Endometrium (tissue), 2 donors: ENCODE data around the gene CTSD.
"Not testable (repeated sequence)": the region's sequence is repeated elsewhere in the genome, so short reads cannot be mapped to it uniquely, and the experiment has no call there.

Experiments used
- FAIRE-seq: peaks from 2 replicates; lab custom pipeline; 2012; peaks lifted over from hg19 to GRCh38; lab: Jason Lieb, UNC
- donor health status: control.
- donor health status: control.

CTSD gene

DNA sequence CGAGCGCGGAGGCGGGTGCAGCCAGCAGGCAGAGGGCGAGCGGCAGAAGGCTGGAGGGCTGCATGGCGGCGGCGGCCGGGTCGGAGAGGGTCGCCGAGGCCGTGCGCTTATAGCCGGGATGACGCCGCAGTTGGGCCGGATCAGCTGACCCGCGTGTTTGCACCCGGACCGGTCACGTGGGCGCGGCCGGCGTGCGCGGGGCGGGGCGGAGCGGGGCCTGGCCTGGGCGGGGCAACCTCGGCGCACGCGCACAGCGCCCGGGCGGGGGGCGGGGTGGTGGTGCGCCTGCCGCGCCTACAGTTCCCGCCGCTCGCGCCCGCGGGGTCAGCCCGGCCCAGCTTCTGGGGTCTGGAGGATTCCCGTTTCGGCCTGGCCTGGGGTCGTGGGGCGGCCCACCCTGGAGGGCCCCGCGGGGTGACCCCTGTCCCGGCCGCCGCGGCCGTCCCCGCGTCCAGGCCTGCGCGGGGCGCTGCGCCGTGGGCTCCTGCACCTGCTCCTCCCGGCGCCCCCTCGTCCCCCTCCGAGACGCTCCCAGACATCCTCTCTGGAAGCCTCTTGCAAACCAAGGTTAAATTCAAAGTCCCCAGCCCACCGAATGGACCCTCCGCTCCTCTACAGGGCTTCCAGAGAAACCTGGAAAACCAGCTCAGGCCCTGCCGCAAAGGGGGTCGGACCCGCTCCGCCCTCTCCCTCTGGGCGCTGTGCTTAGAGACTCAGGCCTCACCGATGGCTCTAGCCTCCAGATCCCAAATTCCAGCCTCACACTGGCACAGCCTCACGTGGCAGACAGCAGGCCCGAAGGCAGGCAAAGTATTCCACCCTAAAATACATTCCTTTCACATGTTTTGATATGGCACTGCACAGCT, at the start of gene CTSD:
Gene CTSD, minus strand, starts transcription at position 132 of the 866 bp plus-strand sequence. Its CDS starts 68 bp downstream, at position 64.
- no peak for FAIRE-seq

DNA sequence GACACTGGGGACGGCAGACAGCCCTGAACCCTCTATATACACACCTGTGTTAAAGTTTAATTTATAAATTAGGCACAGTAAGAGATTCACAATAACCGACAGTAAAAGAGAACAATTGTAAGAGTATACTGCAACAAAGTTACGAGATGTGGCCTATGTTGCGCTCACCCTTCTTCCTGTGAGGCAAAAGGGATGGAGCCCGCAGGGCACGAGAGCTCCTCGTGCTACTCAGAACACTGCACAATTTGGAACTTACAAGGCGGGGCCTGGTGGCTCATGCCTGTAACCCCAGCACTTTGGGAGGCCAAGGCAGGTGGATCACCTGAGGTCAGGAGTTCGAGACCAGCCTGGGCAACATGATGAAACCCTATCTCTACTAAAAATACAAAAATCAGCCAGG, 49.6 kb upstream of the CTSD start:
- not testable (repeated sequence) for FAIRE-seq

DNA sequence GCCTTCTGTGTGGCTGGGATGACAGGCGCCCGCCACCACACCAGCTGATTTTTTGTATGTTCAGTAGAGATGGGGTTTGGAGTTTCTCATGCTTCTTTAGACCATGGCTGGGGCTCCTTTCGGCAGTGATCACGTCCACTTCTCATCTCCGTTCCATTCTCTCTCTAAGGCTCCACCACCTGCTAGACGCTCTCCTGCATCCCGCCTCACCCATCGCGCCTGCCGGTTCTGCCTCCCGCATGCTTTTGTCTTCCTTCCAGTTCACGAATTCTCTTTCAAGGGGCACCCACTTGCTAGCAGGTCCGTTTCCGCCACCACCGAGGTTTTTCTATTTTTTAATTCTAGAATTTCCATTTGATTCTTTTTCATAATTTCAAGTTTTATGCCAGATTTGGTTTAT, 49.1 kb upstream of the CTSD start:
- FAIRE-seq: no peak

GRCh38 chr11:1812274-1812673, 48.5 kb upstream of the CTSD start:
- no peak for FAIRE-seq

GRCh38 chr11:1810761-1811160, 47.0 kb upstream of the CTSD start:
- FAIRE-seq: no peak

DNA sequence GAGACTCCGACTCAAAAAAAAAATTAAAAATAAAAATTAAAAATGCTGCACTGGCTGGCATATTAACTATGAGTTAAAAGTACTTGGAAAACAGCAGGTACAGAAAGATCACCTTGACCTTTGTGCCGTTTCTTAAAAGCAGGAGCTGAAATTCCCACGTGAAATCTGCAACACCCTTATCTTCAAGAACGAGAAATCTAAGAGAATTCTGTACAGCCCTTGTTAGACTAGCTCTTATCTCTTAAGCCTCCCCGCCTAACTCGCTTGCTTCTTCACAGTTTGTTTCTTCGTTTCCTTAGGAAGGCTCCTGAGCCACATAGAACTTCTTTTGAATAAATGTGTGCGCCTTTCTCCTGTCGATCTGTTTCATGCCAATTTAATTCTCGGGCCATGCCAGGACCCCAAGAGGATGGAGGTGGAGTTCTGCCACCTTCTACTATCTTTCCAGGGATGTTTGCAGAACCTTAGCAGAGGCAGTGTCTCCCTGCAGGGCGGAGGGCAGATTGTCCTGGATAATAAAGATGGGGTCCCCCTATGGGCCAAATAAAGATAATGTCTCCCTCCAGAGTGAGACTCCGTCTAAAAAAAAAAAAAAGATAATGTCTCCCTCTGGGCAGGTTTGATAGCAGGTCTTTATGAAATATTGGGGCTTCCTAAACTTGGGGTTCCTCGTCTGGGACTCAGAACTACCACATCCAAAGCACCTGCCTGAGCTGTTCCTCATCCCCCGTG, 43.7 kb upstream of the CTSD start:
- FAIRE-seq: no peak

GRCh38 chr11:1805525-1805924, 41.8 kb upstream of the CTSD start:
- no peak for FAIRE-seq

- not testable (repeated sequence) for FAIRE-seq
Measured at GRCh38 chr11:1803835-1804519, 40.2 kb upstream of the CTSD start.

DNA sequence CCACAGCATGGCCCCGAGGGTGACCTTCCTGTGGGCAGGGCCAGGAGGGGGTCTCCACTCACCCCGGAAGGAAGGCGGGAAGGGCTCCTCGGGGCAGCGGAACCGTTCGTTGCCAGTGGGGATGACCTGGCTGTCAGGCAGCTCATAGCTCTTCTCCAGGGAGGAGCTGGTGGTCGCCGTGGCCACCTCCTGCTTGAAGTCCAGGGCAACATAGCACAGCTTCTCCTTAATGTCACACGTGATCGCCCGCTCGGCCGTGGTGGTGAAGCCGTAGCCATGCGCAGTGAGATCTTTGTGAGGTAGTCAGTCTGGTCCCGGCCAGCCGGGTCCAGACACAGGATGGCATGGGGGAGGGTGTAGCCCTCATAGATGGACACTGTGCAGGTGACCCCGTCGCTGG, 39.5 kb upstream of the CTSD start:
- FAIRE-seq: no peak

DNA sequence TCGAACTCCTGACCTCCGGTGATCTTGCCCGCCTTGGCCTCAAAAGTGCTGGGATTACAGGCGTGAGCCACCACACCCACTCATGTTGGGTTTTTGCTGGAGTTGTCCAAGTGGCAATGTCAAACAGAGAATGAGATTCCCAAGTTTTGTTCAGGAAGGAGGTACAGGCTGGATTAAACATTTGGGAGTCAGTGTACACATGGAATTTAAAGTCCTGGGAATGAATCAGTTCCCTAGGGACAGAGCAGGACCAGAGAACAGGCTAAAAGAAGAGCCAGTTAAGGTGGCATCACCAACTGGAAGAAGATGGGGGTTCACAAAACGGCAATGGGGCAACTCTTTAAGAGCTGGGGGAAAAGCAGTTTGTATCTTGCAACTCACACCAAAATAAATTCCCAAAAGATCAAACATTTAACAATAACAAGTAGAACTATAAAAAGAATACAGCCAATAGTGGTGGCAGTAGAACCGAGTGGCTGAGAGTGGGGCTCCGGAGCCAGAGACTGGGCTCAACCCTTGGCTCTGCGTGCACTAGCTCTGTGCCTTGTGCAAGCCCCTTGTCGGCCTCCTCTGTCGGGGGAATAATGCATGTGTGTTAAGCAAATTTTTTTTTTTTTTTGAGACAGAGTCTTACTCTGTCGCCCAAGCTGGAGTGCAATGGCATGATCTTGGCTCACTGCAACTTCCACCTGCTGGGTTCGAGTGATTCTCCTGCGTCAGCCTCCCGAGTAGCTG, 33.8 kb upstream of the CTSD start:
- FAIRE-seq: no peak

GRCh38 chr11:1796413-1797011, 32.8 kb upstream of the CTSD start:
- FAIRE-seq: no peak

DNA sequence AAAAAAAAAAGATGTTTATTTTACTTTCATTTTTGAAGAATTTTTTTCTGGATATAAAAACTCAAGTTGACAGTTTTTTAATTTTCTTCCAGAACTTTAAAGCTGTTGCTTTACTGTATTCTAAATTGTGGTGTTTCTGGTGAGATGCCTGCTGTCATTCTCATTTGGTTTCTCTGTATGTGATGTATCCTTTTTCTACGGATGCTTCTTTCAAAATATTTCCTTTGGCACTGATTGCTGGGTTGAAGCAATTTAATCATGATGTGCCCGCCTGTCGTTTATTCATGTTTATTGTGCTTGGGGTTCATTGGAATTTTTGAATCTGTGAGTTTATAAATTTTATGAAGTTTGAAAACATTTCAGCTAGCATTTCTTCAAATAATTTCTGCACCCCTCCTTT, 29.4 kb upstream of the CTSD start:
- FAIRE-seq: no peak

- FAIRE-seq: no peak
Measured at GRCh38 chr11:1792461-1792860, 28.7 kb upstream of the CTSD start.

DNA sequence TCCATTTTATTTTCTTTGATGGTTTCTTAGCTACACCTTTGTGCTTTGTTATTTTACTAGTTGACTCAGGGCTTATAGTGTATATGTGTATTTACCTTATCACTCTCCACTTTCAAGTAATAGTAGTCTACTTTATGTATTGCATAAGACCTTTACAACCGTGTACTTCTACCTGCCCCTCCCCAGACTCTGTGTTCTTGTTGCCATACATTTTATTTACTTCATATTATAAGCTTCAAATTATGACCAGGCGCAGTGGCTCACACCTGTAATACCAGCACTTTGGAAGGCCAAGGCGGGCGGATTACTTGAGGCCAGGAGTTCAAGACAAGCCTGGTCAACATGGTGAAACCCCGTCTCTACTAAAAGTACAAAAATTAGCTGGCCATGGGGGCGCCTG, 28.2 kb upstream of the CTSD start:
- no peak for FAIRE-seq

- FAIRE-seq: no peak
Measured at GRCh38 chr11:1786466-1786865, 22.7 kb upstream of the CTSD start.

- FAIRE-seq: no peak
Measured at GRCh38 chr11:1785749-1786413, 22.2 kb upstream of the CTSD start.

GRCh38 chr11:1784761-1785650, 21.3 kb upstream of the CTSD start:
- FAIRE-seq: no peak

DNA sequence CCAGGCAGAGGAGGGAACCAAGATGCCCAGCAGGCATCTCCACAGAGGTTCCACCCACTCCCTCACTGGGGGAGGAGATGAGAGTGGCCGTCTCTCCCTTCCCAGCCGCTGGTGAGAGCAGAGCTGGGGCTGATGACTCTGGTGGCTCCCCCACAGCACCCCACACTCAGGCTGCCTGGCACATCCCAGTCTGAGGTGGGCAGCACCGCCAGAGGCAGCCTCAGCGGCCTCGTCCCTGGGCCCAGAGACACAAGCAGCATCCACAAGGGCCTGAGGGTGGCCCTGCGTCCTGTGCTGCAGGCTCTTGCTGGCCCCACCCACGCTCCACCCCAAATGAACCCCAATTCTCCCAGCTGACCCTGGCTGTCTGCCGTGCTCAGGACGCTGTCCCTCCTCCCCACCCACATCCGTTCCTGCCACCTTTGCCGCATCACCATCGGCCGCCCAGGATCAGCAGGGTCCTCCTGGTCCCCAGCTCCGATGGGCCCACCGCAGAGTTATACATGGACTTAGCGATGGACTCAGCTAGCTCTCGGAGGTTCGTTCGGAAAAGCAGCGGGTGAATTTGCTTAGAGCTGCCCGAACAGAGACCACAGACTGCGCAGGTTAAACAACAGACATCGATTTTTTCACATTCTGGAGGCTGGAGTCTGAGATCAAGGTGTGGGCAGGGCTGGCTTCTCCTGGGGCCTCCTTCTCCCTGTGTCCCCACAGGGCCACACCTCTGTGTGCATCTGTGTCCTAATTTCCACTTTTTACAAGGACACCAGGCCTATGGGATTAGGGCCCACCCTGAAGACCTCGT, 20.2 kb upstream of the CTSD start:
- no peak for FAIRE-seq
